Ishikawa (cell line): ENCODE results near the gene ADPRS.

Experiments
- CEBPB ChIP-seq: IDR thresholded peaks from 2 replicates; pipeline ENCODE4 v1.6.1; 2012
- CREB1 ChIP-seq: IDR thresholded peaks from 2 replicates; pipeline ENCODE4 v1.6.1; 2012; ENCODE audit warnings: low read depth
- EGR1 ChIP-seq: IDR thresholded peaks from 2 replicates; pipeline ENCODE4 v1.6.1; 2012
- EP300 ChIP-seq: IDR thresholded peaks from 2 replicates; pipeline ENCODE4 v1.6.1; 2012; ENCODE audit warnings: borderline replicate concordance
- FOXM1 ChIP-seq: IDR thresholded peaks from 2 replicates; pipeline ENCODE4 v1.6.1; 2012; ENCODE audit warnings: low read depth, borderline replicate concordance
- NFIC ChIP-seq: IDR thresholded peaks from 2 replicates; pipeline ENCODE4 v1.6.1; 2012
- RAD21 ChIP-seq: IDR thresholded peaks from 2 replicates; pipeline ENCODE4 v1.6.1; 2012; ENCODE audit warnings: low read depth
- TAF1 ChIP-seq: IDR thresholded peaks from 2 replicates; pipeline ENCODE4 v1.6.1; 2012; ENCODE audit warnings: low read depth, mild to moderate bottlenecking
- TCF12 ChIP-seq: IDR thresholded peaks from 2 replicates; pipeline ENCODE4 v1.6.1; 2012; ENCODE audit warnings: low read depth
- TEAD4 ChIP-seq: IDR thresholded peaks from 2 replicates; pipeline ENCODE4 v1.6.1; 2012
- YY1 ChIP-seq: IDR thresholded peaks from 2 replicates; pipeline ENCODE4 v1.6.1; 2012; ENCODE audit warnings: low read depth
- ZBTB7A ChIP-seq: IDR thresholded peaks from 2 replicates; pipeline ENCODE4 v1.6.1; 2012; ENCODE audit warnings: low read depth
- TF ChIP-seq, protein P1 (sequence below): IDR thresholded peaks from 2 replicates; pipeline ENCODE4 v1.6.1; 2012; ENCODE audit warnings: low read depth, mild to moderate bottlenecking
- TF ChIP-seq, protein P2 (sequence below): IDR thresholded peaks from 2 replicates; pipeline ENCODE4 v1.6.1; 2012

- TF ChIP-seq TAF1 (no peak), CREB1 (no peak), CEBPB (no peak), YY1 (no peak), NFIC (no peak), TEAD4 (no peak), FOXM1 (no peak), RAD21 (no peak), ZBTB7A (no peak), EP300 (no peak), EGR1 (no peak), TCF12 (no peak)
- TF ChIP-seq, protein P1, sequence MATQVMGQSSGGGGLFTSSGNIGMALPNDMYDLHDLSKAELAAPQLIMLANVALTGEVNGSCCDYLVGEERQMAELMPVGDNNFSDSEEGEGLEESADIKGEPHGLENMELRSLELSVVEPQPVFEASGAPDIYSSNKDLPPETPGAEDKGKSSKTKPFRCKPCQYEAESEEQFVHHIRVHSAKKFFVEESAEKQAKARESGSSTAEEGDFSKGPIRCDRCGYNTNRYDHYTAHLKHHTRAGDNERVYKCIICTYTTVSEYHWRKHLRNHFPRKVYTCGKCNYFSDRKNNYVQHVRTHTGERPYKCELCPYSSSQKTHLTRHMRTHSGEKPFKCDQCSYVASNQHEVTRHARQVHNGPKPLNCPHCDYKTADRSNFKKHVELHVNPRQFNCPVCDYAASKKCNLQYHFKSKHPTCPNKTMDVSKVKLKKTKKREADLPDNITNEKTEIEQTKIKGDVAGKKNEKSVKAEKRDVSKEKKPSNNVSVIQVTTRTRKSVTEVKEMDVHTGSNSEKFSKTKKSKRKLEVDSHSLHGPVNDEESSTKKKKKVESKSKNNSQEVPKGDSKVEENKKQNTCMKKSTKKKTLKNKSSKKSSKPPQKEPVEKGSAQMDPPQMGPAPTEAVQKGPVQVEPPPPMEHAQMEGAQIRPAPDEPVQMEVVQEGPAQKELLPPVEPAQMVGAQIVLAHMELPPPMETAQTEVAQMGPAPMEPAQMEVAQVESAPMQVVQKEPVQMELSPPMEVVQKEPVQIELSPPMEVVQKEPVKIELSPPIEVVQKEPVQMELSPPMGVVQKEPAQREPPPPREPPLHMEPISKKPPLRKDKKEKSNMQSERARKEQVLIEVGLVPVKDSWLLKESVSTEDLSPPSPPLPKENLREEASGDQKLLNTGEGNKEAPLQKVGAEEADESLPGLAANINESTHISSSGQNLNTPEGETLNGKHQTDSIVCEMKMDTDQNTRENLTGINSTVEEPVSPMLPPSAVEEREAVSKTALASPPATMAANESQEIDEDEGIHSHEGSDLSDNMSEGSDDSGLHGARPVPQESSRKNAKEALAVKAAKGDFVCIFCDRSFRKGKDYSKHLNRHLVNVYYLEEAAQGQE, result no peak
- TF ChIP-seq, protein P2, sequence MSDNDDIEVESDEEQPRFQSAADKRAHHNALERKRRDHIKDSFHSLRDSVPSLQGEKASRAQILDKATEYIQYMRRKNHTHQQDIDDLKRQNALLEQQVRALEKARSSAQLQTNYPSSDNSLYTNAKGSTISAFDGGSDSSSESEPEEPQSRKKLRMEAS, result no peak
Measured at GRCh38 chr1:36055706-36056105, 33.0 kb upstream of the ADPRS start.
